ENCODE measurements around the gene SMIM5.

DNA sequence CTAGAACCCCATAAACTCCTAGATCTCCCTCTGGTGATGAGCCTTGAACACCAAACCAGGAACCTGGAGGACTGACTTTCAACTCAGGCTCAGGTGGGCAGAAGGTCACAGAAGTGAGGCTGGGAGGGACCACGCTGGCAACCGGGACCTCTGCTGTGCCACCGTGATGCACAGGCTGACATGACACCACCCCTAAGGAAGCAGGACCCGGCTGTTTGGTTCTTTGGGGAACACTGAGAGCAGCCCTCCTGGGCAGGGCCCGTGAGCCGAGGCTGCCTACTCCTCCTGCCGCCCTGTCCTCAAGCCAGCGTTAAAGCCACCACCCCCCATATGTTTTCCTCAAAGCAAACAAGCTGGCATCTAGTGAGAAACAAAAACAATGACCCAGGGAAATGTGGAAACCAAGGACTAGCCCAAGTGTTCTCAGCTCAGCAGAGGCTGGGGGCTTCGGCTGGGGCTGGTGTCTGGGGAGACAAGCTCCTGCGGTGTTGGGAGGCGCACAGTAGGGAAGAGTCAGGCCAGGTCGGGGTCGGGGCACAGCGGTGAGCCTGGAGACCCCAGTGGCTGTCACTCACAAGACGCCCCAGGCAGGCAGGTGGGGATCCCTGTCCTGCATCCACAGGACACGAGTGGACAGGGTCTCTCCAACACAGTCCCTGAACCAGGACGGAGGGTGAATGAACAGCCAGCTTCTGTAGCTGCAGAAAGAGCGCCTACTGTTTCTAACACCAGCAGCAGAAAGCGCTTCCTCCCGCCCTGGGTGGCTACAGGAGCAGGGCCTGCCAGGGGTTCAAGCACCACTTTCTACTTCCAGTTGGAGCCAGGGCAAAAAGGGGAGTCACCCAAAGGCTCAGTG lies 1.7 kb downstream of the SMIM5 start:
- TF ChIP-seq, protein P1, sequence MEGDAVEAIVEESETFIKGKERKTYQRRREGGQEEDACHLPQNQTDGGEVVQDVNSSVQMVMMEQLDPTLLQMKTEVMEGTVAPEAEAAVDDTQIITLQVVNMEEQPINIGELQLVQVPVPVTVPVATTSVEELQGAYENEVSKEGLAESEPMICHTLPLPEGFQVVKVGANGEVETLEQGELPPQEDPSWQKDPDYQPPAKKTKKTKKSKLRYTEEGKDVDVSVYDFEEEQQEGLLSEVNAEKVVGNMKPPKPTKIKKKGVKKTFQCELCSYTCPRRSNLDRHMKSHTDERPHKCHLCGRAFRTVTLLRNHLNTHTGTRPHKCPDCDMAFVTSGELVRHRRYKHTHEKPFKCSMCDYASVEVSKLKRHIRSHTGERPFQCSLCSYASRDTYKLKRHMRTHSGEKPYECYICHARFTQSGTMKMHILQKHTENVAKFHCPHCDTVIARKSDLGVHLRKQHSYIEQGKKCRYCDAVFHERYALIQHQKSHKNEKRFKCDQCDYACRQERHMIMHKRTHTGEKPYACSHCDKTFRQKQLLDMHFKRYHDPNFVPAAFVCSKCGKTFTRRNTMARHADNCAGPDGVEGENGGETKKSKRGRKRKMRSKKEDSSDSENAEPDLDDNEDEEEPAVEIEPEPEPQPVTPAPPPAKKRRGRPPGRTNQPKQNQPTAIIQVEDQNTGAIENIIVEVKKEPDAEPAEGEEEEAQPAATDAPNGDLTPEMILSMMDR (IDR thresholded peaks at IDR 0.05; ENCODE audit: low read depth, low read length): no peak
- no peak for TF ChIP-seq EZH2phosphoT487 (IDR thresholded peaks at IDR 0.05; ENCODE audit: low read depth)
